ENCODE data around the gene GDI1.

GRCh38 chrX:154486052-154486395 is 49.1 kb downstream of the GDI1 start:
- TF ChIP-seq POLR2A (IDR thresholded peaks at IDR 0.05) (no peak), CTCF (IDR thresholded peaks at IDR 0.05) (no peak)

All from breast epithelium (tissue), 3 donors.